HCT116 (cell line): ENCODE measurements around the gene ADARB1. TPM values are rescaled to one million over a fixed set of nuclear protein-coding genes. Genes with fewer than 3 reads are reported as not detected.

Source experiments
- ATAC-seq: fragments of 200-7000 bp; cut with Tn5 transposase; 2 replicates; pipeline ENCODE4 v1.9.1; 2020; ENCODE audit warnings: mild to moderate bottlenecking, moderate library complexity
- BruUV-seq: library from RNA; stranded (reverse); fragments of 400-500 nt; replicated peaks from 2 replicates; lab custom pipeline; 2021; lab: Mats Ljungman, UMichigan
- CTCF ChIA-PET: fragments of 300-600 bp; sonication (Branson Sonifier 250); formaldehyde crosslinking; loops from one replicate; lab custom pipeline; 2021; ENCODE audit warnings: antibody characterized with exemption; lab: Charles Lee
- POLR2A ChIA-PET: fragments of 300-600, 350-600 bp; sonication (Branson Sonifier 250); formaldehyde crosslinking; loops from one replicate; lab custom pipeline; 2021; ENCODE audit warnings: antibody characterized with exemption; lab: Charles Lee
- RAD21 ChIA-PET, 2 experiments: fragments of 300-600 bp; sonication (Branson Sonifier 250); formaldehyde crosslinking; loops; one replicate each; lab custom pipeline; 2023; ENCODE audit warnings: low total read pairs in 2 of 2; ENCODE audit not compliant: uncharacterized antibody in 2 of 2, unreplicated experiment in 2 of 2, low non-redundant PET in 1 of 2; lab: Charles Lee
- DNase-seq: peaks from one replicate; pipeline ENCODE4 v3.0.0-alpha.2; 2010; ENCODE audit warnings: low read depth, low spot score
- H2AFZ ChIP-seq: fragments of 200-600 bp; shearing (Covaris generic), sonication (generic); 2 replicates; pipeline ENCODE4 v1.6.1; 2017; ENCODE audit warnings: low read depth, mixed run types, mixed read lengths, antibody characterized with exemption, low read length; ENCODE audit not compliant: poor library complexity, severe bottlenecking
- H3K27ac ChIP-seq: 2 replicates; pipeline ENCODE4 v1.5.1; 2012; ENCODE audit warnings: low read depth, low read length
- H3K27me3 ChIP-seq: fragments of 200-600 bp; sonication (generic); 2 replicates; pipeline ENCODE4 v1.6.1; 2016; ENCODE audit warnings: mixed run types, low read length, mixed read lengths; ENCODE audit not compliant: insufficient read depth
- H3K36me3 ChIP-seq, 2 experiments: fragments of 200-500 bp in 1 of 2; fragments of 200-600 bp in 1 of 2; sonication (Bioruptor generic) in 1 of 2; sonication (generic) in 1 of 2; 2 replicates each; pipeline versions ENCODE4 v1.5.1 to v1.6.1; 2014 to 2016; ENCODE audit warnings: low read length in 2 of 2, inconsistent platforms in 1 of 2, mixed read lengths in 1 of 2, mixed run types in 1 of 2; ENCODE audit not compliant: insufficient read depth in 2 of 2, control insufficient read depth in 1 of 2
- H3K4me1 ChIP-seq, 2 experiments: fragments of 200-600 bp in 1 of 2; sonication (generic) in 1 of 2; 2 replicates each; pipeline versions ENCODE4 v1.5.1 to v1.6.1; 2012 to 2017; ENCODE audit warnings: low read length in 2 of 2, inconsistent platforms in 1 of 2, mild to moderate bottlenecking in 1 of 2, mixed read lengths in 1 of 2, mixed run types in 1 of 2, moderate library complexity in 1 of 2; ENCODE audit not compliant: insufficient read depth in 2 of 2, control insufficient read depth in 1 of 2
- H3K4me2 ChIP-seq: fragments of 200-600 bp; sonication (generic); 2 replicates; pipeline ENCODE4 v1.6.1; 2017; ENCODE audit warnings: mixed run types, low read length, mixed read lengths
- H3K4me3 ChIP-seq, 2 experiments: fragments of 200-600 bp in 1 of 2; sonication (generic) in 1 of 2; replicated peaks in 1 of 2; 2 replicates each; pipeline ENCODE4 v1.5.1; 2011 to 2016; ENCODE audit warnings: low read length in 2 of 2, control low read depth in 1 of 2, low read depth in 1 of 2, mild to moderate bottlenecking in 1 of 2, mixed read lengths in 1 of 2, mixed run types in 1 of 2
- H3K79me2 ChIP-seq: fragments of 200-600 bp; sonication (generic); 2 replicates; pipeline ENCODE4 v1.6.1; 2017; ENCODE audit warnings: mild to moderate bottlenecking, mixed run types, low read length, moderate library complexity, mixed read lengths; ENCODE audit not compliant: insufficient read depth
- H3K9ac ChIP-seq: fragments of 200-600 bp; sonication (generic); 2 replicates; pipeline ENCODE4 v1.6.1; 2016; ENCODE audit warnings: low read length, mixed read lengths
- H3K9me2 ChIP-seq: fragments of 200-600 bp; sonication (generic), shearing (Covaris generic); 2 replicates; pipeline ENCODE4 v1.6.1; 2017; ENCODE audit warnings: mixed run types, mild to moderate bottlenecking, moderate library complexity; ENCODE audit not compliant: insufficient read depth
- H3K9me3 ChIP-seq, 2 experiments: fragments of 200-500 bp in 1 of 2; fragments of 200-600 bp in 1 of 2; sonication (Bioruptor generic) in 1 of 2; sonication (generic) in 1 of 2; 2 replicates each; pipeline ENCODE4 v1.6.1; 2014 to 2017; ENCODE audit warnings: low read length in 2 of 2, mixed read lengths in 2 of 2, inconsistent platforms in 1 of 2, low read depth in 1 of 2, mild to moderate bottlenecking in 1 of 2, mixed run types in 1 of 2, moderate library complexity in 1 of 2; ENCODE audit not compliant: control insufficient read depth in 1 of 2, insufficient read depth in 1 of 2
- H4K20me1 ChIP-seq: fragments of 200-600 bp; sonication (generic), shearing (Covaris generic); 2 replicates; pipeline ENCODE4 v1.6.1; 2017; ENCODE audit warnings: mixed run types, mild to moderate bottlenecking, moderate library complexity; ENCODE audit not compliant: insufficient read depth
- ATF3 ChIP-seq: IDR thresholded peaks from 2 replicates; pipeline ENCODE4 v1.6.1; 2012
- ELF1 ChIP-seq: IDR thresholded peaks from 2 replicates; pipeline ENCODE4 v1.6.1; 2012; ENCODE audit warnings: low read depth, borderline replicate concordance
- EZH2phosphoT487 ChIP-seq: fragments of 200-600 bp; IDR thresholded peaks from 2 replicates; pipeline ENCODE4 v1.6.1; 2018; ENCODE audit warnings: antibody characterized with exemption, borderline replicate concordance
- FOSL1 ChIP-seq: IDR thresholded peaks from 2 replicates; pipeline ENCODE4 v1.6.1; 2012; ENCODE audit warnings: low read depth
- POLR2AphosphoS5 ChIP-seq: IDR thresholded peaks from 2 replicates; pipeline ENCODE4 v1.6.1; 2011; ENCODE audit warnings: mild to moderate bottlenecking, low read depth, low read length, moderate library complexity
- REST ChIP-seq: IDR thresholded peaks from 2 replicates; pipeline ENCODE4 v1.6.1; 2012; ENCODE audit warnings: low read depth
- SIN3A ChIP-seq: IDR thresholded peaks from 2 replicates; pipeline ENCODE4 v1.6.1; 2012; ENCODE audit warnings: low read depth
- ZBTB33 ChIP-seq: IDR thresholded peaks from 2 replicates; pipeline ENCODE4 v1.6.1; 2011; ENCODE audit warnings: mild to moderate bottlenecking, low read length, moderate library complexity; ENCODE audit not compliant: insufficient replicate concordance; ENCODE audit errors: extremely low read depth
- intact Hi-C: fragments of 100-400 bp; cut with micrococcal nuclease; formaldehyde crosslinking; loops from 2 replicates; pipeline ENCODE4 v1.10.0; 2022
- total RNA-seq: library from RNA; stranded (reverse); gene quantifications from one replicate; pipeline ENCODE4 v1.2.1, GENCODE V29; 2021; ENCODE audit not compliant: unreplicated experiment

The ADARB1 gene
- total RNA-seq, 1 experiment from 2014 or later = 13.5 TPM

- BruUV-seq = no TSS peak
- H3K79me2 ChIP-seq = no peaks in the 10 kb centered on the region
- CTCF ChIA-PET = interaction anchor here (1.3 kb wide), 1 partner anchor 89 kb away, joined by 5 read pairs; no protein-coding TSS in a partner anchor
- TF ChIP-seq FOSL1 = no peak
- TF ChIP-seq, all 23 proteins: peak for 0
- H3K9ac ChIP-seq = no peak overlapping the region
- H3K4me1 ChIP-seq = peaks cover 27% of the 10 kb centered on the region in 2 experiments
- H3K27me3 ChIP-seq = no peaks in the 10 kb centered on the region; the same call in 1 of the 2 replicates
- H3K27ac ChIP-seq = no peak overlapping the region
- no peaks in the 10 kb centered on the region for H3K36me3 ChIP-seq
- DNase-seq = no peak
- H2AFZ ChIP-seq = no peak overlapping the region
- ATAC-seq = no peak; the same call in 1 of the 2 replicates
- ChIA-PET POLR2A (no interaction called here), RAD21 (no interaction called here)
- H3K9me2 ChIP-seq = no peaks in the 10 kb centered on the region
- intact Hi-C loops = no loop called here
- H4K20me1 ChIP-seq = no peaks in the 10 kb centered on the region
- no peak overlapping the region for H3K4me3 ChIP-seq
- H3K9me3 ChIP-seq = no peaks in the 10 kb centered on the region
- peak overlapping the region; percentile 47 for H3K4me2 ChIP-seq
Measured at GRCh38 chr21:45228656-45229240, 154.4 kb downstream of the ADARB1 start.

- Histone ChIP-seq H3K27ac (no peak overlapping the region), H3K4me1 (peaks cover 20 to 21% of the 10 kb centered on the region in 2 experiments), H3K9me3 (no peaks in the 10 kb centered on the region), H3K36me3 (no peaks in the 10 kb centered on the region), H2AFZ (no peak overlapping the region), H3K9me2 (no peaks in the 10 kb centered on the region), H3K4me3 (no peak overlapping the region), H3K4me2 (no peak overlapping the region), H3K27me3 (no peaks in the 10 kb centered on the region; the same call in 1 of the 2 replicates), H3K79me2 (no peaks in the 10 kb centered on the region), H4K20me1 (no peaks in the 10 kb centered on the region), H3K9ac (no peak overlapping the region)
- intact Hi-C loops = no loop called here
- ATAC-seq = no peak
- no peak for TF ChIP-seq EZH2phosphoT487
- TF ChIP-seq ZBTB33 = no peak
- no peak for TF ChIP-seq SIN3A
- TF ChIP-seq ELF1 = no peak
- no peak for TF ChIP-seq POLR2AphosphoS5
- no peak for TF ChIP-seq REST
- no peak for TF ChIP-seq ATF3
- RAD21 ChIA-PET = no interaction called here
- POLR2A ChIA-PET = no interaction called here
- CTCF ChIA-PET = no interaction called here
- DNase-seq = no peak
- no TSS peak for BruUV-seq
Measured at GRCh38 chr21:45231705-45232104, 157.3 kb downstream of the ADARB1 start.
